ENCODE measurements around the gene RPS8.
A peak's percentile ranks its signal among the peaks of the same experiment; 100 is the strongest.

DNA sequence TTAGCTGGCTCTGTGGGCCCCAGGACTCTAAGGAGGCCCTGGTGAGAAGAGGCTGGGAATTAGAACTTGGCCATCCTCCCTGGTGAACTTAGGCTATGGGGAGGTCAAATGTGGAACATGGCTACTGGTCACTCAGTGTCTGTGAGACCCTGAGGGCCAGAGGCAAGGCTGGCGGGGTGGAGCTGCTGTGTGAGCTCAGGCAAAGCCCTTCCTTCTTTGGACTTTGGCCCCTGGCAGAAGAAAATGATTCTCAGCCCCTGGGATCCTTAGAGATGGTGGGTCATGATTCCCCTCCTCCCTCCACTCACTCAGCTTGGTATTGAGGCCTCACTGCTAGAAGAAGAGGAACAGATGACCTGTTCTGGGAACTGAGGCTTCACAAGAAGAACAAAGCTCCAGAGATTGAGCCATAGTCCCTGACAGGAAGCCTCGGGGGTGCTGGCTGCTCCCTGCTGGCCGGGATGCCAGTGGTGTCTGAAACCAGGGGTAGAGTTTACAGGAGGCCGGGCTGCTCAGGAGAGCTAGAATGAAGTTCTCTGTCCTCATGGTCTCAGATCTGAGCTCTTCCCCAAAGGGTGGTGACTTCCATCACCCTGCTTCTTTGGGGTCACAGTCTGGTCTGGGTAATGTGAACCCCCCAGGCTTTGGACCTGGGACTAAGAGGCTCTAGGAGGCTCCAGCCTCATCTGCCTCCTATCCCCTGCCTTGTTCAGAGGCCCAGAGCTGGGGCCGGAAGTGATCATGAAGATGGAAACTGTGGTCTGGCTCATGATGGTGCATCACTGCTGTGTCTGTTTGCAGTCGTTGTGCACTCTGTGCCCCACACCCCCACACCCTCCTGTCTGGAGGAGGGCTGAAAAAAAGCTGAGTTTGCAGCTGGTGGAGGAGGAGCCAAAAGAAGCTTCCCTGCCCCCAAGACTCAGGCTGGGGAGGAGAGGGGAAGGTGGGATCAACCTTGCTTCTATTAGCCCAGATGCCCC, 33.9 kb downstream of the RPS8 start:
- TF ChIP-seq, protein P1, sequence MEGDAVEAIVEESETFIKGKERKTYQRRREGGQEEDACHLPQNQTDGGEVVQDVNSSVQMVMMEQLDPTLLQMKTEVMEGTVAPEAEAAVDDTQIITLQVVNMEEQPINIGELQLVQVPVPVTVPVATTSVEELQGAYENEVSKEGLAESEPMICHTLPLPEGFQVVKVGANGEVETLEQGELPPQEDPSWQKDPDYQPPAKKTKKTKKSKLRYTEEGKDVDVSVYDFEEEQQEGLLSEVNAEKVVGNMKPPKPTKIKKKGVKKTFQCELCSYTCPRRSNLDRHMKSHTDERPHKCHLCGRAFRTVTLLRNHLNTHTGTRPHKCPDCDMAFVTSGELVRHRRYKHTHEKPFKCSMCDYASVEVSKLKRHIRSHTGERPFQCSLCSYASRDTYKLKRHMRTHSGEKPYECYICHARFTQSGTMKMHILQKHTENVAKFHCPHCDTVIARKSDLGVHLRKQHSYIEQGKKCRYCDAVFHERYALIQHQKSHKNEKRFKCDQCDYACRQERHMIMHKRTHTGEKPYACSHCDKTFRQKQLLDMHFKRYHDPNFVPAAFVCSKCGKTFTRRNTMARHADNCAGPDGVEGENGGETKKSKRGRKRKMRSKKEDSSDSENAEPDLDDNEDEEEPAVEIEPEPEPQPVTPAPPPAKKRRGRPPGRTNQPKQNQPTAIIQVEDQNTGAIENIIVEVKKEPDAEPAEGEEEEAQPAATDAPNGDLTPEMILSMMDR (IDR thresholded peaks at IDR 0.05), result peak in 2 of 6 experiments; percentile 13 to 26
- TF ChIP-seq POLR2AphosphoS5 (IDR thresholded peaks at IDR 0.05) (peak; percentile 59 to 83), EP300 (IDR thresholded peaks at IDR 0.05) (peak in 2 of 4 donors; percentile 32 to 41), POLR2A (IDR thresholded peaks at IDR 0.05) (peak in 1 of 4 donors; percentile 62)
